ENCODE results near the gene PAX7. TPM values are rescaled to one million over a fixed set of nuclear protein-coding genes. Genes with fewer than 3 reads are reported as not detected.

The PAX7 gene
- total and polyA plus RNA-seq, 9 of the 15 experiments (the other 6 are each of a cell fraction or from before 2014, with no cell fraction given) = not detected

GRCh38 chr1:18739408-18739807, 108.8 kb downstream of the PAX7 start (continued):
- no peak for TF ChIP-seq ETV6 (IDR thresholded peaks at IDR 0.05; ENCODE audit: borderline replicate concordance in 1 of 2, low read depth in 2 of 2, low read length in 1 of 2)
- no peak for TF ChIP-seq ETV6 (CRISPR knock-in tag; IDR thresholded peaks at IDR 0.05; ENCODE audit: borderline replicate concordance)
- no peak for TF ChIP-seq ZNF507 (tag; conservative IDR thresholded peaks at IDR 0.05)
- no peak for TF ChIP-seq FOXM1 (IDR thresholded peaks at IDR 0.05; ENCODE audit: low read depth)
- TF ChIP-seq FOXM1 (CRISPR knock-in tag; IDR thresholded peaks at IDR 0.05; ENCODE audit: low read depth) = no peak
- no peak for TF ChIP-seq NFYB (IDR thresholded peaks at IDR 0.05; ENCODE audit: extremely low read depth, insufficient read length)
- no peak for TF ChIP-seq MYBL2 (IDR thresholded peaks at IDR 0.05; ENCODE audit: low read depth)
- no peak for TF ChIP-seq MYBL2 (CRISPR knock-in tag; IDR thresholded peaks at IDR 0.05; ENCODE audit: borderline replicate concordance)
- no peak for TF ChIP-seq ZNF318 (IDR thresholded peaks at IDR 0.05; ENCODE audit: borderline replicate concordance in 1 of 2, low read depth in 1 of 2)
- TF ChIP-seq ZNF449 (CRISPR knock-in tag; IDR thresholded peaks at IDR 0.05) = no peak
- no peak for TF ChIP-seq CREB3L1 (IDR thresholded peaks at IDR 0.05; ENCODE audit: borderline replicate concordance, low read depth)
- TF ChIP-seq TRIM25 (IDR thresholded peaks at IDR 0.05; ENCODE audit: borderline replicate concordance) = no peak
- TF ChIP-seq NFIX (CRISPR knock-in tag; IDR thresholded peaks at IDR 0.05; ENCODE audit: low read depth) = no peak
- no peak for TF ChIP-seq TGIF2 (CRISPR knock-in tag; IDR thresholded peaks at IDR 0.05)
- TF ChIP-seq MTA3 (IDR thresholded peaks at IDR 0.05; ENCODE audit: borderline replicate concordance) = no peak
- TF ChIP-seq TAF9B (IDR thresholded peaks at IDR 0.05; ENCODE audit: partially characterized antibody) = no peak
